DOHH2 (cell line): Measurements from ENCODE around the gene SDC1.

ENCODE experiments used
- H3F3A ChIP-seq: fragments of 200-600 bp; sonication (generic), shearing (Covaris generic); 2 replicates; pipeline ENCODE4 v1.6.0; 2016; ENCODE audit warnings: antibody characterized with exemption, mild to moderate bottlenecking; ENCODE audit not compliant: control insufficient read depth, insufficient read depth
- H3K27ac ChIP-seq: fragments of 200-600 bp; sonication (generic); 2 replicates; pipeline ENCODE4 v1.5.1; 2014; ENCODE audit warnings: low read depth, mild to moderate bottlenecking, low read length, moderate library complexity
- H3K27me3 ChIP-seq: fragments of 200-600 bp; sonication (generic); 2 replicates; pipeline ENCODE4 v1.6.1; 2014; ENCODE audit warnings: mild to moderate bottlenecking, low read length, mixed read lengths; ENCODE audit not compliant: control insufficient read depth
- H3K36me3 ChIP-seq: fragments of 200-600 bp; sonication (generic); 2 replicates; pipeline ENCODE4 v1.6.1; 2014; ENCODE audit warnings: mild to moderate bottlenecking, low read length, moderate library complexity, mixed read lengths; ENCODE audit not compliant: control insufficient read depth
- H3K4me1 ChIP-seq: fragments of 200-600 bp; sonication (generic); 2 replicates; pipeline ENCODE4 v1.6.1; 2014; ENCODE audit warnings: mild to moderate bottlenecking, low read length, mixed read lengths; ENCODE audit not compliant: control insufficient read depth
- H3K4me2 ChIP-seq: fragments of 200-600 bp; sonication (generic); 2 replicates; pipeline ENCODE4 v1.6.0; 2014; ENCODE audit warnings: mild to moderate bottlenecking, low read length, moderate library complexity
- H3K4me3 ChIP-seq: fragments of 200-600 bp; sonication (generic); 2 replicates; pipeline ENCODE4 v1.5.1; 2014; ENCODE audit warnings: mild to moderate bottlenecking, low read length, mixed read lengths
- H3K79me2 ChIP-seq: fragments of 200-600 bp; sonication (generic); 2 replicates; pipeline ENCODE4 v1.6.1; 2014; ENCODE audit warnings: mild to moderate bottlenecking, low read length, mixed read lengths; ENCODE audit not compliant: control insufficient read depth
- H3K9me2 ChIP-seq: fragments of 200-600 bp; sonication (generic); replicated peaks from 2 replicates; pipeline ENCODE4 v1.6.1; 2014; ENCODE audit warnings: mild to moderate bottlenecking, low read length, mixed read lengths; ENCODE audit not compliant: control insufficient read depth
- H3K9me3 ChIP-seq: fragments of 200-600 bp; sonication (generic); 2 replicates; pipeline ENCODE4 v1.6.1; 2014; ENCODE audit warnings: antibody characterized with exemption, low read length, mixed read lengths; ENCODE audit not compliant: control insufficient read depth, insufficient read depth
- H4K20me1 ChIP-seq: fragments of 200-600 bp; sonication (generic); 2 replicates; pipeline ENCODE4 v1.6.0; 2014; ENCODE audit warnings: low read depth, mild to moderate bottlenecking, antibody characterized with exemption, low read length, moderate library complexity; ENCODE audit not compliant: control insufficient read depth, insufficient read depth
- EZH2phosphoT487 ChIP-seq: fragments of 200-600 bp; sonication (generic); IDR thresholded peaks from 2 replicates; pipeline ENCODE4 v1.6.1; 2017; ENCODE audit warnings: borderline replicate concordance, mild to moderate bottlenecking, antibody characterized with exemption, low read length, moderate library complexity, mixed read lengths
- TF ChIP-seq, protein P1 (sequence below): fragments of 200-600 bp; sonication (generic); IDR thresholded peaks from one replicate; pipeline ENCODE4 v1.5.1; 2014; ENCODE audit warnings: antibody characterized with exemption, mild to moderate bottlenecking, low read depth, low read length; ENCODE audit not compliant: poor library complexity, severe bottlenecking

SDC1 gene

DNA sequence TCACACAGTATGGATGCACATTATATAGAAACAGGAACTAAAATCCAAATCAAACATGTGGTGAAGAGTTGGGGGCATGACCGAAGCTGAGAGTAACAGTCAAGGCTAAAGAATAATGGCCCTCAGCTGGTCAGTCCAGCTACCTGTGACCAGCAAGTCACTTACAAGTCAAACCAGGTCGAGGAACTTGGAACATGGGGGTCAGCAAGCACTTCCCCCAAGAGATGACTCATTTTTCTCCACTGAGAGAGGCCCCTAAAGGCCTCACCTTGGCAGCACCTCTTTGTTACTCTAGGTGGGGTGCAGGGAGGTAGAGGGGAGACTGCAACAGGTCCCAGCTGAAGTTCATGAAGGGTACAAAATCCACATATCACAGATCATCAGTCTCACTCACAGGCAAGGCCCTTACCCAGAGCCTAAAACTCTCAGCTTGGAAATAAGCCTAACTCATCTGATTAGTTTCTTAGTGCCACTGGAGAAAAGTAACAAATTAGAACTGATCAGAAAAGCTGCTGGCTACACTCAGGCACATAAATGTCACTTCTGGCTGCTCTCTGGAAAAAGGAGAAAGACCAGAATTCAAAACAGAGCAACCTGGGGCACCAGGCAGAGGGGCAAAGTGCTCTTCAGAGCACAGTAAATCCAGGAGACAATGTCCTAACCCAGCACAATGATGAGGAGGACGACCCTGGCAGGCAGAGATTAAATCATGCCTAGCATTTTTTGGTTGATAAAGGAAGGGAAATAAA, 4.0 kb downstream of the SDC1 start:
- H3K4me3 ChIP-seq: no peak overlapping the region
- no peak for TF ChIP-seq EZH2phosphoT487
- TF ChIP-seq, protein P1, sequence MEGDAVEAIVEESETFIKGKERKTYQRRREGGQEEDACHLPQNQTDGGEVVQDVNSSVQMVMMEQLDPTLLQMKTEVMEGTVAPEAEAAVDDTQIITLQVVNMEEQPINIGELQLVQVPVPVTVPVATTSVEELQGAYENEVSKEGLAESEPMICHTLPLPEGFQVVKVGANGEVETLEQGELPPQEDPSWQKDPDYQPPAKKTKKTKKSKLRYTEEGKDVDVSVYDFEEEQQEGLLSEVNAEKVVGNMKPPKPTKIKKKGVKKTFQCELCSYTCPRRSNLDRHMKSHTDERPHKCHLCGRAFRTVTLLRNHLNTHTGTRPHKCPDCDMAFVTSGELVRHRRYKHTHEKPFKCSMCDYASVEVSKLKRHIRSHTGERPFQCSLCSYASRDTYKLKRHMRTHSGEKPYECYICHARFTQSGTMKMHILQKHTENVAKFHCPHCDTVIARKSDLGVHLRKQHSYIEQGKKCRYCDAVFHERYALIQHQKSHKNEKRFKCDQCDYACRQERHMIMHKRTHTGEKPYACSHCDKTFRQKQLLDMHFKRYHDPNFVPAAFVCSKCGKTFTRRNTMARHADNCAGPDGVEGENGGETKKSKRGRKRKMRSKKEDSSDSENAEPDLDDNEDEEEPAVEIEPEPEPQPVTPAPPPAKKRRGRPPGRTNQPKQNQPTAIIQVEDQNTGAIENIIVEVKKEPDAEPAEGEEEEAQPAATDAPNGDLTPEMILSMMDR: no peak
- no peak overlapping the region for H3K4me2 ChIP-seq
- no peaks in the 10 kb centered on the region for H3F3A ChIP-seq
- H3K9me2 ChIP-seq: no peaks in the 10 kb centered on the region
- H3K27ac ChIP-seq: no peak overlapping the region
- peaks cover 52% of the 10 kb centered on the region for H3K27me3 ChIP-seq
- H3K36me3 ChIP-seq: no peaks in the 10 kb centered on the region
- H3K9me3 ChIP-seq: no peaks in the 10 kb centered on the region
- 0 out of 2 replicates have a peak, but pooled peaks cover 5% of the 10 kb centered on the region for H4K20me1 ChIP-seq
- H3K79me2 ChIP-seq: no peaks in the 10 kb centered on the region
- peaks cover 28% of the 10 kb centered on the region for H3K4me1 ChIP-seq

DNA sequence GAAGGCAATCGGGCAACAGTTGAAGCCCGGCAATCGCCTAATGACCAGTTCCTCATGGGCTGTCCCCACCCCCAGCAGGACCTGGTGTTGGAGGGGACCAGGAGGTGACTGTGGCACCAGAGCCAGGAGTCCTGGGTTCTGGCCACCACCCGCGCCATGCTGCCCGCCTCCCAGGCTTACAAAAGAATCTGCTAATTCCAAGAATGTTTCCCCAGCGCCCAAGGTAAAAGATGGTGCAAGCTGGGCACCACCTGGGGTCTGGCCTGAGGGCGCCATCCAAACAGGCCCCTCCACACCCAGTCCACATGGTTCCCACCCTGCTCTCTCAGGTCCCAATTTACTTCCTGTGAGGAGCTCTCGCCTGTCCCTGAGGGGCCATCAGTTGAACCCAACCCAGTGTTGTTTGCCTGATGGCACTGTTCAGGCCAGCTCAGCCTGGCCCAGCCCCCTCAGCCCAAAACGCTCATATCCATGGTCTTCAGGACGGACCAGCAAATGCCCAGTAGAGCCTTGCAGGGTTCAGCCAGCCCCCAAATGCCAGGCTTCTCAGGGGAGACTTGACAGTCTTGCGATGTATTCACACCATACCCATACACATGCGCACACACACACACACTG, 5.1 kb downstream of the SDC1 start:
- Histone ChIP-seq H3K9me2 (no peaks in the 10 kb centered on the region), H3K4me1 (peaks cover 18% of the 10 kb centered on the region), H3K36me3 (no peaks in the 10 kb centered on the region), H3K79me2 (no peaks in the 10 kb centered on the region), H3K27me3 (peaks cover 44% of the 10 kb centered on the region), H3K27ac (no peak overlapping the region), H4K20me1 (0 out of 2 replicates have a peak, but pooled peaks cover 5% of the 10 kb centered on the region), H3F3A (no peaks in the 10 kb centered on the region), H3K4me3 (no peak overlapping the region), H3K9me3 (no peaks in the 10 kb centered on the region), H3K4me2 (no peak overlapping the region)
- no peak for TF ChIP-seq EZH2phosphoT487
- TF ChIP-seq, protein P1: no peak

DNA sequence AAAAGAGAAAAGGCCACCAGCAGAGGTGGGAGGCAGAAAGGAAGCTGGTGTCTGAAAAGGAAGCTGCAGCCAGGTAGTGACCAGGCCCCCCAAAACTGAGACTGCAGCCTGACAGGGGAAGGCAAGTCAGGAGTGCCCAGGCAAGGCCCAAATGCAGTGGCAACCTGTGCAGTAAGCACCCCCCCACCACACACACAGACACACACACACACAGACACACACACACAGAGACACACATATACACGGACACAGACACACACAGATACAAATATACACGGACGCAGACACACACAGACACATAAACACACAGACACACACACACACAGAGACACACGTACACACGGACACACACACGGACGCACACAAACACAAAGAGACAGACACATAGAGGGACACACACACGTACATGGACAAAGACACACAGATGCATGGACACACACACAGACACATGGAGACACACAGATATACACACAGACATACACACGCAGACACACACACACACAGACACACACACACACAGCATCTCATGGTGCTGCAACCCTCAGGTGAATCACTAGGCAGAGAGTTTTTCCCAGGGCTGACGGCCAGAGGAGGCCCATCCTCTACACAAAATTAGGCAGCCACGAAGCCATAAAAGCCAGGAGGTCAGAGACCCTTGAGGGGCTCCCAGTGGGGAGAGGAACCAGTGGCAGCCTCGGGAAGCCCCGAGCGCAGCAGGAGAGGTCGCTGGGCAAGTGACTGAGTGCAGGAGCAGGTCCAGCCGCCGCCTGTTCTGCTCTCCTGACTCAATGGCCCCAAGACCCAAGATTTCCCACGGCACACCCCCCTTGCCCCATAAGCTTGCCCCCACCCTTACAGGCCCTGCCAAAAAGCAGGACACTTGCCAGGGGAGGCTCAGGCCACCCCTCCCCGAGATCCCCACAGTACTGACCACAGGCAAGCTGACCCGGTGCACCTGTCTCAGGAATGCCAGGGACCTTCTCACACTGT, 6.3 kb downstream of the SDC1 start:
- H3K36me3 ChIP-seq: no peaks in the 10 kb centered on the region
- TF ChIP-seq, protein P1: no peak
- no peak for TF ChIP-seq EZH2phosphoT487
- H3K79me2 ChIP-seq: no peaks in the 10 kb centered on the region
- H3F3A ChIP-seq: no peaks in the 10 kb centered on the region
- no peak overlapping the region for H3K27ac ChIP-seq
- no peak overlapping the region for H3K4me3 ChIP-seq
- H3K4me1 ChIP-seq: peaks cover 17% of the 10 kb centered on the region
- peaks cover 32% of the 10 kb centered on the region for H3K27me3 ChIP-seq
- no peak overlapping the region for H3K4me2 ChIP-seq
- no peaks in the 10 kb centered on the region for H3K9me2 ChIP-seq
- no peaks in the 10 kb centered on the region for H3K9me3 ChIP-seq
- H4K20me1 ChIP-seq: 0 out of 2 replicates have a peak, but pooled peaks cover 5% of the 10 kb centered on the region
